ENCODE data around the gene TMEM255B. TPM values are rescaled to one million over a fixed set of nuclear protein-coding genes. Genes with fewer than 3 reads are reported as not detected.
"Not testable (repeated sequence)": the region's sequence is repeated elsewhere in the genome, so short reads cannot be mapped to it uniquely, and the experiment has no call there.

Gene TMEM255B
- total RNA-seq, 2 experiments from 2014 or later, result 0.63 to 0.91 TPM

- ChIA-PET CTCF (interaction anchor here (1.7 kb wide), 1 partner anchor 16 kb away, joined by 4 read pairs; no protein-coding TSS in a partner anchor), POLR2A (no interaction called here)
- Mint-ChIP-seq H3K9me3 (no peaks in the 10 kb centered on the region), H3K36me3 (ENCODE audit: low read depth) (no peaks in the 10 kb centered on the region), H3K4me3 (no peak overlapping the region), H3K4me1 (peaks cover 24% of the 10 kb centered on the region), H3K27me3 (peaks cover 30% of the 10 kb centered on the region), H3K27ac (no peak overlapping the region)
- no peak for DNase-seq
Observed at GRCh38 chr13:113740661-113741060, 18.4 kb upstream of the TMEM255B start.

- no peak overlapping the region for H3K4me3 Mint-ChIP-seq
- ChIA-PET POLR2A (no interaction called here), CTCF (interaction anchor here (0.6 to 1.7 kb wide), 2 partner anchors 17 to 495 kb away, joined by 3 to 4 read pairs; no protein-coding TSS in a partner anchor)
- peaks cover 30% of the 10 kb centered on the region for H3K27me3 Mint-ChIP-seq
- H3K27ac Mint-ChIP-seq, result no peak overlapping the region
- no peaks in the 10 kb centered on the region for H3K36me3 Mint-ChIP-seq (ENCODE audit: low read depth)
- peak; percentile 48 for DNase-seq
- H3K9me3 Mint-ChIP-seq, result no peaks in the 10 kb centered on the region
- peaks cover 24% of the 10 kb centered on the region for H3K4me1 Mint-ChIP-seq
Observed at GRCh38 chr13:113741191-113741668, 17.8 kb upstream of the TMEM255B start.

GRCh38 chr13:113742000-113742441, 17.0 kb upstream of the TMEM255B start:
- Mint-ChIP-seq H3K27ac (no peak overlapping the region), H3K4me1 (peaks cover 24% of the 10 kb centered on the region), H3K36me3 (ENCODE audit: low read depth) (no peaks in the 10 kb centered on the region), H3K9me3 (no peaks in the 10 kb centered on the region), H3K4me3 (no peak overlapping the region), H3K27me3 (peaks cover 29% of the 10 kb centered on the region)
- CTCF ChIA-PET, result interaction anchor here (0.6 to 1.7 kb wide), 2 partner anchors 18 to 494 kb away, joined by 3 to 4 read pairs; no protein-coding TSS in a partner anchor
- POLR2A ChIA-PET, result no interaction called here
- peak; percentile 38 for DNase-seq

- Mint-ChIP-seq H3K9me3 (no peaks in the 10 kb centered on the region), H3K4me3 (no peak overlapping the region), H3K27ac (no peak overlapping the region), H3K4me1 (peaks cover 24% of the 10 kb centered on the region), H3K27me3 (peaks cover 29% of the 10 kb centered on the region), H3K36me3 (ENCODE audit: low read depth) (no peaks in the 10 kb centered on the region)
- POLR2A ChIA-PET, result no interaction called here
- DNase-seq, result no peak
- CTCF ChIA-PET, result interaction anchor here (1.7 kb wide), 1 partner anchor 18 kb away, joined by 4 read pairs; no protein-coding TSS in a partner anchor
Observed at GRCh38 chr13:113742445-113743120, 16.4 kb upstream of the TMEM255B start.

- H3K4me1 Mint-ChIP-seq, result peaks cover 24% of the 10 kb centered on the region
- DNase-seq, result no peak
- no peaks in the 10 kb centered on the region for H3K36me3 Mint-ChIP-seq (ENCODE audit: low read depth)
- ChIA-PET CTCF (no interaction called here), POLR2A (no interaction called here)
- peaks cover 29% of the 10 kb centered on the region for H3K27me3 Mint-ChIP-seq
- no peak overlapping the region for H3K27ac Mint-ChIP-seq
- no peaks in the 10 kb centered on the region for H3K9me3 Mint-ChIP-seq
- H3K4me3 Mint-ChIP-seq, result no peak overlapping the region
Observed at GRCh38 chr13:113743366-113744195, 15.4 kb upstream of the TMEM255B start.

- no peak for DNase-seq
- Mint-ChIP-seq H3K4me3 (no peak overlapping the region), H3K4me1 (peaks cover 24% of the 10 kb centered on the region), H3K27me3 (peaks cover 27% of the 10 kb centered on the region), H3K9me3 (no peaks in the 10 kb centered on the region), H3K36me3 (ENCODE audit: low read depth) (no peaks in the 10 kb centered on the region), H3K27ac (no peak overlapping the region)
- ChIA-PET POLR2A (interaction anchor here (0.7 kb wide), 1 partner anchor 13 kb away, joined by 3 read pairs; no protein-coding TSS in a partner anchor), CTCF (no interaction called here)
Observed at GRCh38 chr13:113744197-113745000, 14.6 kb upstream of the TMEM255B start.

- Mint-ChIP-seq H3K36me3 (ENCODE audit: low read depth) (no peaks in the 10 kb centered on the region), H3K27ac (no peak overlapping the region), H3K9me3 (no peaks in the 10 kb centered on the region), H3K4me1 (peaks cover 24% of the 10 kb centered on the region), H3K27me3 (peaks cover 22% of the 10 kb centered on the region), H3K4me3 (no peak overlapping the region)
- no peak for DNase-seq
- ChIA-PET CTCF (no interaction called here), POLR2A (interaction anchor here (0.7 kb wide), 1 partner anchor 14 kb away, joined by 3 read pairs; no protein-coding TSS in a partner anchor)
Observed at GRCh38 chr13:113745059-113745458, 14.0 kb upstream of the TMEM255B start.

- H3K9me3 Mint-ChIP-seq; H3K27ac Mint-ChIP-seq; CTCF ChIA-PET; H3K4me3 Mint-ChIP-seq; POLR2A ChIA-PET; DNase-seq; H3K36me3 Mint-ChIP-seq (ENCODE audit: low read depth): not testable (repeated sequence)
- Mint-ChIP-seq H3K27me3 (peaks cover 18% of the 10 kb centered on the region), H3K4me1 (peaks cover 21% of the 10 kb centered on the region)
Observed at GRCh38 chr13:113745500-113746142, 13.4 kb upstream of the TMEM255B start.

GRCh38 chr13:113746143-113746525, 12.9 kb upstream of the TMEM255B start:
- peaks cover 15% of the 10 kb centered on the region for H3K27me3 Mint-ChIP-seq
- H3K9me3 Mint-ChIP-seq, result peaks cover 10% of the 10 kb centered on the region
- no peak for DNase-seq
- ChIA-PET CTCF (no interaction called here), POLR2A (no interaction called here)
- H3K4me1 Mint-ChIP-seq, result peaks cover 16% of the 10 kb centered on the region
- no peaks in the 10 kb centered on the region for H3K36me3 Mint-ChIP-seq (ENCODE audit: low read depth)
- H3K4me3 Mint-ChIP-seq, result no peak overlapping the region
- H3K27ac Mint-ChIP-seq, result no peak overlapping the region

- ChIA-PET POLR2A (no interaction called here), CTCF (no interaction called here)
- H3K4me3 Mint-ChIP-seq, result no peak overlapping the region
- H3K4me1 Mint-ChIP-seq, result peaks cover 11% of the 10 kb centered on the region
- peaks cover 13% of the 10 kb centered on the region for H3K9me3 Mint-ChIP-seq
- no peak overlapping the region for H3K27ac Mint-ChIP-seq
- no peaks in the 10 kb centered on the region for H3K36me3 Mint-ChIP-seq (ENCODE audit: low read depth)
- peaks cover 11% of the 10 kb centered on the region for H3K27me3 Mint-ChIP-seq
- DNase-seq, result no peak
Observed at GRCh38 chr13:113746671-113747070, 12.4 kb upstream of the TMEM255B start.

GRCh38 chr13:113747291-113747833, 11.7 kb upstream of the TMEM255B start:
- Mint-ChIP-seq H3K4me1 (peaks cover 4% of the 10 kb centered on the region), H3K36me3 (ENCODE audit: low read depth) (no peaks in the 10 kb centered on the region), H3K9me3 (peaks cover 13% of the 10 kb centered on the region), H3K4me3 (no peak overlapping the region), H3K27me3 (peaks cover 8% of the 10 kb centered on the region), H3K27ac (no peak overlapping the region)
- CTCF ChIA-PET, result no interaction called here
- DNase-seq, result no peak
- POLR2A ChIA-PET, result no interaction called here

GRCh38 chr13:113748101-113748861, 10.7 kb upstream of the TMEM255B start:
- H3K27ac Mint-ChIP-seq, result no peak overlapping the region
- ChIA-PET POLR2A (no interaction called here), CTCF (no interaction called here)
- H3K27me3 Mint-ChIP-seq, result peaks cover 4% of the 10 kb centered on the region
- no peak overlapping the region for H3K4me3 Mint-ChIP-seq
- peaks cover 4% of the 10 kb centered on the region for H3K36me3 Mint-ChIP-seq (ENCODE audit: low read depth)
- peaks cover 18% of the 10 kb centered on the region for H3K9me3 Mint-ChIP-seq
- DNase-seq, result no peak
- H3K4me1 Mint-ChIP-seq, result no peaks in the 10 kb centered on the region
